ENCODE measurements around the gene TMEM80.

GRCh38 chr11:687751-688150, 7.9 kb upstream of the TMEM80 start:
- TF ChIP-seq, protein P1, sequence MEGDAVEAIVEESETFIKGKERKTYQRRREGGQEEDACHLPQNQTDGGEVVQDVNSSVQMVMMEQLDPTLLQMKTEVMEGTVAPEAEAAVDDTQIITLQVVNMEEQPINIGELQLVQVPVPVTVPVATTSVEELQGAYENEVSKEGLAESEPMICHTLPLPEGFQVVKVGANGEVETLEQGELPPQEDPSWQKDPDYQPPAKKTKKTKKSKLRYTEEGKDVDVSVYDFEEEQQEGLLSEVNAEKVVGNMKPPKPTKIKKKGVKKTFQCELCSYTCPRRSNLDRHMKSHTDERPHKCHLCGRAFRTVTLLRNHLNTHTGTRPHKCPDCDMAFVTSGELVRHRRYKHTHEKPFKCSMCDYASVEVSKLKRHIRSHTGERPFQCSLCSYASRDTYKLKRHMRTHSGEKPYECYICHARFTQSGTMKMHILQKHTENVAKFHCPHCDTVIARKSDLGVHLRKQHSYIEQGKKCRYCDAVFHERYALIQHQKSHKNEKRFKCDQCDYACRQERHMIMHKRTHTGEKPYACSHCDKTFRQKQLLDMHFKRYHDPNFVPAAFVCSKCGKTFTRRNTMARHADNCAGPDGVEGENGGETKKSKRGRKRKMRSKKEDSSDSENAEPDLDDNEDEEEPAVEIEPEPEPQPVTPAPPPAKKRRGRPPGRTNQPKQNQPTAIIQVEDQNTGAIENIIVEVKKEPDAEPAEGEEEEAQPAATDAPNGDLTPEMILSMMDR (conservative IDR thresholded peaks at IDR 0.05; ENCODE audit: low read depth, low read length) = no peak
- TF ChIP-seq POLR2A (IDR thresholded peaks at IDR 0.05; ENCODE audit: low read depth, low read length) (no peak), RCOR1 (IDR thresholded peaks at IDR 0.05; ENCODE audit: insufficient replicate concordance, low read length) (no peak), ELK1 (IDR thresholded peaks at IDR 0.05; ENCODE audit: borderline replicate concordance, low read depth, low read length) (no peak), MAFK (IDR thresholded peaks at IDR 0.05; ENCODE audit: low read depth, low read length) (no peak), RAD21 (IDR thresholded peaks at IDR 0.05; ENCODE audit: low read length) (no peak), MXI1 (IDR thresholded peaks at IDR 0.05; ENCODE audit: borderline replicate concordance, low read depth, low read length) (no peak), SMC3 (IDR thresholded peaks at IDR 0.05; ENCODE audit: low read depth, low read length) (no peak), CEBPB (IDR thresholded peaks at IDR 0.05; ENCODE audit: low read depth, low read length) (no peak)
- TF ChIP-seq, protein P2, sequence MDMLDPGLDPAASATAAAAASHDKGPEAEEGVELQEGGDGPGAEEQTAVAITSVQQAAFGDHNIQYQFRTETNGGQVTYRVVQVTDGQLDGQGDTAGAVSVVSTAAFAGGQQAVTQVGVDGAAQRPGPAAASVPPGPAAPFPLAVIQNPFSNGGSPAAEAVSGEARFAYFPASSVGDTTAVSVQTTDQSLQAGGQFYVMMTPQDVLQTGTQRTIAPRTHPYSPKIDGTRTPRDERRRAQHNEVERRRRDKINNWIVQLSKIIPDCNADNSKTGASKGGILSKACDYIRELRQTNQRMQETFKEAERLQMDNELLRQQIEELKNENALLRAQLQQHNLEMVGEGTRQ (IDR thresholded peaks at IDR 0.05; ENCODE audit: low read depth, low read length) = no peak
